Measurements from ENCODE around the gene MAMLD1.

- TF ChIP-seq POLR2A (IDR thresholded peaks at IDR 0.05) (no peak), POLR2AphosphoS5 (IDR thresholded peaks at IDR 0.05) (no peak)
- TF ChIP-seq, protein P1, sequence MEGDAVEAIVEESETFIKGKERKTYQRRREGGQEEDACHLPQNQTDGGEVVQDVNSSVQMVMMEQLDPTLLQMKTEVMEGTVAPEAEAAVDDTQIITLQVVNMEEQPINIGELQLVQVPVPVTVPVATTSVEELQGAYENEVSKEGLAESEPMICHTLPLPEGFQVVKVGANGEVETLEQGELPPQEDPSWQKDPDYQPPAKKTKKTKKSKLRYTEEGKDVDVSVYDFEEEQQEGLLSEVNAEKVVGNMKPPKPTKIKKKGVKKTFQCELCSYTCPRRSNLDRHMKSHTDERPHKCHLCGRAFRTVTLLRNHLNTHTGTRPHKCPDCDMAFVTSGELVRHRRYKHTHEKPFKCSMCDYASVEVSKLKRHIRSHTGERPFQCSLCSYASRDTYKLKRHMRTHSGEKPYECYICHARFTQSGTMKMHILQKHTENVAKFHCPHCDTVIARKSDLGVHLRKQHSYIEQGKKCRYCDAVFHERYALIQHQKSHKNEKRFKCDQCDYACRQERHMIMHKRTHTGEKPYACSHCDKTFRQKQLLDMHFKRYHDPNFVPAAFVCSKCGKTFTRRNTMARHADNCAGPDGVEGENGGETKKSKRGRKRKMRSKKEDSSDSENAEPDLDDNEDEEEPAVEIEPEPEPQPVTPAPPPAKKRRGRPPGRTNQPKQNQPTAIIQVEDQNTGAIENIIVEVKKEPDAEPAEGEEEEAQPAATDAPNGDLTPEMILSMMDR (IDR thresholded peaks at IDR 0.05) = no peak
Observed at GRCh38 chrX:150454508-150455214, 91.5 kb downstream of the MAMLD1 start.

Data from transverse colon (tissue), 4 donors.